Stimulated activated CD4-positive, alpha-beta T cell treated with anti-CD3 and anti-CD28 coated beads, TNF-alpha, amount 100 ng/mL, for 24 hours (primary cell): Measurements from ENCODE around the gene ULK1.

Experiments
- DNase-seq, 3 experiments: peaks; one replicate each; pipeline ENCODE4 v3.0.0-alpha.2; 2020; ENCODE audit warnings: low read depth in 3 of 3

The ULK1 gene

DNA sequence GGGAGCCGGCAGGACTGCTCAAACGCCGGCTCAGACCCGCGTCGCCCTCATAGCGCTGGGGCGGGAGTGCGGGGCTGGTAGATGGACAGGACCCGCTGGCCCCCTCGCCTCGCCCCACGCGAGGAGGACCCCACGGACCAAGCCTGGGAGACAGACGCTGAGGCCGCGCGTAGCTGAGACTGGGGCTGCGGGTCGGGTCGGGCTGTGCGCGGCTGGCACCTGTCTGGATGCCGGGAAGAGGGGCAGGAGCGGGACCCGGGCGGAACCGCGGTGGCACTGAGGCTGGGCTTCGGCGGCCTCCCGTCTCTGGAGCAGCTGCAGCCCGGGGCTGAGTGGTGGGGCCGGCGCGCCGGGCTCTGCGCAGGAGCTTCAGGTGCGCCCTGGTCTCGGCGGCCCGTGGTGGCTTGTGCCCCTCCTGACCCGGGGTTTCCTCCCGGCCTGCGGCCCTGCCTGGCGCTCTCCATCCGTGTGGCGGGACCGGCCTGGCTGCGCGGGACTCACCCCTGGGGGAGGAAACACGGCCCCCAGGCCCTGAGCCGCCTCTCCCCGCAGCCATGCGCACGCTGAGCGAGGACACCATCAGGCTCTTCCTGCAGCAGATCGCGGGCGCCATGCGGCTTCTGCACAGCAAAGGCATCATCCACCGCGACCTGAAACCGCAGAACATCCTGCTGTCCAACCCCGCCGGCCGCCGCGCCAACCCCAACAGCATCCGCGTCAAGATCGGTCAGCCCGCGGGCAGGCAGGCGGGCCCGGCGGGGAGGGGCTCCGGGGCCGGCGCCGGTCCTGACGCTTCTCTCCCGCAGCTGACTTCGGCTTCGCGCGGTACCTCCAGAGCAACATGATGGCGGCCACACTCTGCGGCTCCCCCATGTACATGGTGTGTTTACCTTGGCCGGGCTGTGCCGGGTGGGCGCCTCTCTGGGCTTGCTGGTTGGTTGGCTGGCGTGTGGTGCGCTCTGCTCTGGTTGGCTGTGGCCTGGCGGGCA lies 14.0 kb downstream of the ULK1 start:
- no peak for DNase-seq

DNA sequence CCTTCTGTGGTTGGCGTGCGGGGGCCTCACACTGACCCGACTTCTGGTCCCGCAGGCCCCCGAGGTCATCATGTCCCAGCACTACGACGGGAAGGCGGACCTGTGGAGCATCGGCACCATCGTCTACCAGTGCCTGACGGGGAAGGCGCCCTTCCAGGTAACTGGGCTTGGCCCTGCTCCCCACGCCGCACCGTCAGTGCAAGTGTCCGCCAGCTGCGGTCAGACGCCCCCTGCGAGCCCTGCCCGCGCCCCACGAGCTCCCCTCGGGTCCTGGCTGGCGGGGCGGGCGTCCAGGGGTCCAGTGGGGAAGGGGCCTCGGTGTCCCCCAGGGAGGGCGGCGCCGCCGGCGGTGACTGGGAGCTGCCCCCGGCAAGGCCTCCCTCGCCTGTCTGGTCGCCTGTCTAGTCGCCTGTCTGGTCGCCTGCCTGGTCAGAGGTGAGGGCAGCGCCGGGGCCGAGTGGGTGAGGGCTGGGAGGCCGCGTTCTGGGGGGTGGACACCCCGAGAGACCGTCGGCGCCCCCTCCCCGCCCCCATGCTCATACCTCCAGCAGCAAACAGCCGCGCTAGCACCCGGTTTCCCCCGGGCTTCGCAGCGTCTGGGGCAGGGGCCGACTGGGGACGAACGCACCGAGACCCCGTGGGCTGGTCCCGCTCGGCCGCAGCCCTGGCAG lies 14.8 kb downstream of the ULK1 start:
- no peak for DNase-seq

GRCh38 chr12:131909752-131910219 lies 15.4 kb downstream of the ULK1 start:
- no peak for DNase-seq

DNA sequence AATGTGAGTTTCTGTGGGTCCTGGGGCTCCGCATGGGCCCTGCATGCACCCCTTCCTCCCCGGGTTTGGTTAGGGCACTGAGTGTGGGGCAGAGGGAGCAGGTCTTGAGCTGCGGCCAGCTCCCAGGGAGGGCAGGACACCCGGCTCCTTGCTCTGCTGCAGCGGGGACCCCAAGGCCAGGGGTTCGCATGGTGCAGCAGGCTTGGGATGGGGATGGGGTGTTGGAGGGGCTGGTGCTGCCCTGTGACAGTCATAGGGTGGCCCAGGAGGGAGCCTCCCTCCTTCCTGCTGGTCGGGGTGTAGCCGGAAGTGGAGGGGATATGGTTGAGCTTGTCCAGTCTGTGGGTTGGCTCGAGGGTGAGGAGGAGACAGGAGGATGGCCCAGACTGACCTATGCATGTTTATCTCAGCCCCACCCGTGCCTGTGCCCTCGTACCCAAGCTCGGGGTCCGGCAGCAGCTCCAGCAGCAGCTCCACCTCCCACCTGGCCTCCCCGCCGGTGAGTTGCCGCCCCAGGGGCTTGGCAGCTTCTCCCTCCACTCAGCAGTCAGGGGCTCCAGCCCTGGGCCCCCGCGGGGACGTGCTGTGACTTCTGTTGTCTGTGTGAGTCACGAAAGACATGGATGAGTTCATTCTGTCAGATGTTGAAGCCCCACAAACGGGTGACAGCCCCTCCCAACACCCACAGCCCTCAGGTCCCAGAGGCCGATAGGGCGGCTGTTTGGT lies 16.0 kb downstream of the ULK1 start:
- DNase-seq: no peak

GRCh38 chr12:131911028-131911650 lies 16.7 kb downstream of the ULK1 start:
- DNase-seq: no peak

GRCh38 chr12:131911851-131912477 lies 17.5 kb downstream of the ULK1 start:
- no peak for DNase-seq

- no peak for DNase-seq
Measured at GRCh38 chr12:131912518-131913274, 18.3 kb downstream of the ULK1 start.

DNA sequence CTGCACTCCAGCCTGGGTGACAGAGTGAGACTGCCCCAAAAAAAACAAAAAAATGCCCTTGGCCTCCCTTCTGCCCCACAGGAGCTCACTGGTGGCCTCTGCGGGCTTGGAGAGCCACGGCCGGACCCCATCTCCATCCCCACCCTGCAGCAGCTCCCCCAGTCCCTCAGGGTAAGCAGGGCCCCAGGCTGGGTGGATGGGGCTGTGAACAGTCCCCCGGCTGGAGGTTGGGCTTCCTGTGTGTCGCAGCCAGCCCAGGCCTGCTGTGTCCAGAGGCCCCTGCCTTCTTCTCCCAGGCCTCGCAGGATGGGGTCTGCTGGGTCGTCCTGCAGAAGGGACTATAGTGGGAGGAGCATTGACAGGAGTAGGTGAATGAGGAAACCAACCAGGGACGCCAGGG lies 19.2 kb downstream of the ULK1 start:
- DNase-seq: no peak

GRCh38 chr12:131914179-131914702 lies 19.8 kb downstream of the ULK1 start:
- DNase-seq: no peak

GRCh38 chr12:131915000-131915689 lies 20.7 kb downstream of the ULK1 start:
- DNase-seq: no peak

DNA sequence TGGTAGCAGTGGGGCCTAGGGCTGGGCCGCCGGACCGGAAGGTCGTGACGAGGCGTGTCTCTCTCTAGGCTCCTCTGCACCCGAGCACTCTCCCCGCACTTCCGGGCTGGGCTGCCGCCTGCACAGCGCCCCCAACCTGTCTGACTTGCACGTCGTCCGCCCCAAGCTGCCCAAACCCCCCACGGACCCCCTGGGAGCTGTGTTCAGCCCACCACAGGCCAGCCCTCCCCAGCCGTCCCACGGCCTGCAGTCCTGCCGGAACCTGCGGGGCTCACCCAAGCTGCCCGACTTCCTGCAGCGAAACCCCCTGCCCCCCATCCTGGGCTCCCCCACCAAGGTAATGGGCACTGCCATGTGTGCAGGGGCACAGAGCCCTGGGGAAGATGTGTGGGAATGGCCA lies 21.4 kb downstream of the ULK1 start:
- no peak for DNase-seq

- DNase-seq: no peak
Measured at GRCh38 chr12:131916306-131917138, 22.1 kb downstream of the ULK1 start.

DNA sequence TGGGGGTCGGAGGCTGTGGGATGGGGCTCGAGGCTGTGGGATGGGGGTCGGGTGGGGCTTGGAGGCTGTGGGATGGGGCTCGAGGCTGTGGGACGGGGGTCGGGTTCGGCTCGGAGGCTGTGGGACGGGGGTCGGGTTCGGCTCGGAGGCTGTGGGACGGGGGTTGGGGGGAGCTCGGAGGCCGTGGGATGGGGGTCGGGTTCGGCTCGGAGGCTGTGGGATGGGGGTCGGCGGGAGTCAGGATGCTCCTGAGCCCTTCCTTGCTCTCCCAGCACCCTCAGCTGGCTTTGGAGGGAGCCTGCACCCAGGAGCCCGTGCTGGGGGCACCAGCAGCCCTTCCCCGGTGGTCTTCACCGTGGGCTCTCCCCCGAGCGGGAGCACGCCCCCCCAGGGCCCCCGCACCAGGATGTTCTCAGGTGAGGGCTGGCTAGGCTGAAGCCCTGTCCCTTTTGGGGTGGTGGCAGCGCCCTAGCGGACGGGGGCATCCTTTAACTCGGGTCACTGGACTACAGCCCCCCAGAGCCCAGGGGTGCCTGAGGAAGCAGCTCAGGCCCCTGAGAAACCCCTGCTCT lies 22.8 kb downstream of the ULK1 start:
- no peak for DNase-seq

DNA sequence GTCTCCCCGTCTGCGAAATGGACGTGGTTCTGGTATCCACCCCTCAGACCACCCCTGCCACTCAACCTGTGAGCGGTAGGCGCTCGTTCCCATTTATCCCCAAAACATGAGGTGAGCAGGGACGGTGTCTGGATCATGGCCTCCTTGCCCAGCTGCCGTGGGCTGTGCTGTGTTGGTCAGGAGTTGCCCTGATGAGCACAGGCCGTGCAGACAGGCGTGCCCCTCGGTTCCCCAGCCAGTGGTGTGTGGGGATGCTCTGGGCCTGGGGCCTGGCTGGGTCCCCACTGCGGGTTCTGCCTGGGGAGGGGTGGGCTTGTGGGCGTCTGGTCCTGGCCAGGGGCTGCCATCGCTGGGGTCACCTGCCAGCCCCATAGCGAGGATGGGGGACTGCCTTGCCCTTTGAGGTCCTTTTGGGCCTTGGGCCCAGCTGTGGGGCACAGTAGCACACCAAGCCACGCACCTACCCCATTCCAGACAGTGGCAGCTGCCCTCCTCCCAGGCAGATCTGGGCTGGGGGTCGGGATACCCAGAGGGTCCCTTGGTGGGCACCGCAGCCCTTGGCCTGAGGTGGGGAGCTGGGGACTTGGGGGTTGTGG lies 23.4 kb downstream of the ULK1 start:
- DNase-seq: no peak

DNA sequence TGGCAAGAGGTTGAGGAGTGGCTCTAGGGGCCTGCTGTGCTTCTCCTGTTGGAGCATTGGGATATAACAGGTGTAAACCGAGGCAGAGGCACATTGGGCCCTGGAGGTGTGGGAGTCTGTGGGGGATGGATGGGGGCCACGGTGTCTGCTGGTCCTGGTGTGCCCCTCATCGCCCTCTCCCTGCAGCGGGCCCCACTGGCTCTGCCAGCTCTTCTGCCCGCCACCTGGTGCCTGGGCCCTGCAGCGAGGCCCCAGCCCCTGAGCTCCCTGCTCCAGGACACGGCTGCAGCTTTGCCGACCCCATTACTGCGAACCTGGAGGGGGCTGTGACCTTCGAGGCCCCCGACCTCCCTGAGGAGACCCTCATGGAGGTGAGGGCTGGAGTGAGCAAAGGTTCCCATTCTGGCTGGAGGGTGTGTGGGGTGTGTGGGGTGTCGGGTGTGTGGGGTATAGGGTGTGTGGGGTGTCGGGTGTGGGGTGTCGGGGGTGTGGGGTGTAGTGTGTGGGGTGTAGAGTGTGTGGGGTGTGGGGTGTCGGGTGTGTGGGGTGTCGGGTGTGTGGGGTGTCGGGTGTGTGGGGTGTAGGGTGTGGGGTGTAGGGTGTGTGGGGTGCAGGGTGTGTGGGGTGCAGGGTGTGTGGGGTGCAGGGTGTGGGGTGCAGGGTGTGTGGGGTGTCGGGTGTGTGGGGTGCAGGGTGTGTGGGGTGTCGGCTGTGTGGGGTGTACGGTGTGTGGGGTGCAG lies 24.1 kb downstream of the ULK1 start:
- no peak for DNase-seq

- no peak for DNase-seq
Measured at GRCh38 chr12:131919051-131919347, 24.6 kb downstream of the ULK1 start.

DNA sequence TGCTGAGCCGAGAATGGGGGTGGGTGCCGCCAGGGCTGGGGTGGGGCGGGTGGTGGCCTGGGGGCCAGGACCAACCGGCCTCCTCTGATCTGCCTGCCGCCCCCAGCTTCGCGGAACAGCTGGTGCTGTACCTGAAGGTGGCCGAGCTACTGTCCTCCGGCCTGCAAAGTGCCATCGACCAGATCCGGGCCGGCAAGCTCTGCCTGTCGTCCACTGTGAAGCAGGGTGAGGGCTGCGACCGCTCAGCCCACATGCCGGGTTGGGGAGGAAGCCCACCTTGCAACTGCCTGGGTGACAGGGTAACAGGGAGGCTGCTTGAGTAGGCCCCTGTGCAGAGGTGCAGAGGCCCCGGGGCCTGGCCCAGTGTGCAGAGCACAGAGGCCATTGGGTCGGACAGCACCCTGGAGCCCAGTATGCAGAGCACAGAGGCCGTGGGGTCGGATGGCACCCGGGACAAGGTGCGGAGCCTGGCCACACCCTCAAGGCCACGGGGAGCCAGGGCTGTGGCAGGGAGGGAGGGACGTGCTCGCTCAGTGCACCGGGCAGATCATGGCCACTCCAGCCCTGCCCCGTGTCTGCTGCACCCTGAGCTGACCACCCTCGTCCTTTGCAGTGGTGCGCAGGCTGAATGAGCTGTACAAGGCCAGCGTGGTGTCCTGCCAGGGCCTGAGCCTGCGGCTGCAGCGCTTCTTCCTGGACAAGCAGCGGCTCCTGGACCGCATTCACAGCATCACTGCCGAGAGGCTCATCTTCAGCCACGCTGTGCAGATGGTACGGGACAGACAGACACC lies 25.1 kb downstream of the ULK1 start:
- DNase-seq: no peak
